H1 (cell line): ENCODE results near the gene RANBP17. TPM values are rescaled to one million over a fixed set of nuclear protein-coding genes. Genes with fewer than 3 reads are reported as not detected.

Experiments
- CTCF ChIA-PET: fragments of 300-600 bp; sonication (Branson Sonifier 250); formaldehyde crosslinking; loops from one replicate; lab custom pipeline; 2021; ENCODE audit not compliant: partially characterized antibody; lab: Charles Lee
- POLR2A ChIA-PET: fragments of 300-600 bp; sonication (Branson Sonifier 250); formaldehyde crosslinking; loops from one replicate; lab custom pipeline; 2021; ENCODE audit warnings: inconsistent platforms; ENCODE audit not compliant: partially characterized antibody; lab: Charles Lee
- DNase-seq, 2 experiments: peaks; one replicate each; pipeline versions ENCODE4 v3.0.0 to v3.0.0-alpha.2; 2010 to 2022; ENCODE audit warnings: low spot score in 2 of 2, low read depth in 1 of 2, mixed read lengths in 1 of 2
- FAIRE-seq: peaks from 2 replicates; lab custom pipeline; 2011; peaks lifted over from hg19 to GRCh38; lab: Jason Lieb, UNC
- H2AFZ ChIP-seq: 2 replicates; pipeline ENCODE4 v1.8.1; 2012; ENCODE audit warnings: low read length, inconsistent platforms
- H2AK5ac ChIP-seq: 2 replicates; pipeline ENCODE4 v1.6.1; 2013; ENCODE audit warnings: low read depth, low read length
- H2BK120ac ChIP-seq: replicated peaks from 2 replicates; pipeline ENCODE3; 2013; ENCODE audit warnings: low read depth, low read length, inconsistent platforms
- H2BK12ac ChIP-seq: 2 replicates; pipeline ENCODE4 v1.6.1; 2013; ENCODE audit warnings: low read depth, low read length
- H2BK15ac ChIP-seq: 2 replicates; pipeline ENCODE4 v1.6.1; 2013; ENCODE audit warnings: low read length
- H2BK20ac ChIP-seq: 2 replicates; pipeline ENCODE4 v1.6.1; 2013; ENCODE audit warnings: low read length
- H2BK5ac ChIP-seq: 2 replicates; pipeline ENCODE4 v1.6.1; 2013; ENCODE audit warnings: low read depth, low read length
- H3K14ac ChIP-seq: 2 replicates; pipeline ENCODE4 v1.6.1; 2013; ENCODE audit warnings: inconsistent platforms; ENCODE audit not compliant: insufficient read length
- H3K18ac ChIP-seq: 2 replicates; pipeline ENCODE4 v1.6.1; 2013; ENCODE audit warnings: low read length; ENCODE audit errors: extremely low read depth
- H3K23ac ChIP-seq: 2 replicates; pipeline ENCODE4 v1.6.1; 2013; ENCODE audit warnings: inconsistent platforms; ENCODE audit not compliant: insufficient read length
- H3K23me2 ChIP-seq: 2 replicates; pipeline ENCODE4 v1.6.1; 2013; ENCODE audit warnings: low read depth, low read length
- H3K27ac ChIP-seq: 2 replicates; pipeline ENCODE4 v1.6.1; 2011; ENCODE audit warnings: low read depth, low read length, inconsistent platforms
- H3K27me3 ChIP-seq, 4 experiments: replicated peaks in 1 of 4; 1 replicate in 1 of 4; 2 replicates in 3 of 4; pipeline versions ENCODE4 v1.6.1 to v1.8.1; 2011 to 2013; ENCODE audit warnings: low read length in 3 of 4, mild to moderate bottlenecking in 3 of 4, inconsistent platforms in 2 of 4, mixed read lengths in 2 of 4, moderate library complexity in 1 of 4; ENCODE audit not compliant: control insufficient read depth in 3 of 4, insufficient read depth in 3 of 4; ENCODE audit errors: extremely low read depth in 1 of 4
- H3K36me3 ChIP-seq, 4 experiments: 2 replicates each; pipeline versions ENCODE4 v1.6.1 to v1.8.1; 2011 to 2013; ENCODE audit warnings: mild to moderate bottlenecking in 4 of 4, low read length in 3 of 4, moderate library complexity in 2 of 4, control low read depth in 1 of 4, inconsistent platforms in 1 of 4; ENCODE audit not compliant: insufficient read depth in 4 of 4, control insufficient read depth in 2 of 4
- H3K4ac ChIP-seq: replicated peaks from 2 replicates; pipeline ENCODE3; 2013; ENCODE audit warnings: low read length, low read depth, mixed read lengths, inconsistent platforms; ENCODE audit not compliant: insufficient read length
- H3K4me1 ChIP-seq, 4 experiments: replicated peaks in 1 of 4; 1 replicate in 1 of 4; 2 replicates in 3 of 4; pipeline versions ENCODE4 v1.6.1 to v1.8.1; 2011 to 2013; ENCODE audit warnings: low read length in 3 of 4, inconsistent platforms in 2 of 4, mixed read lengths in 1 of 4; ENCODE audit not compliant: insufficient read depth in 4 of 4, control insufficient read depth in 3 of 4
- H3K4me2 ChIP-seq, 2 experiments: 2 replicates each; pipeline versions ENCODE4 v1.6.1 to v1.8.1; 2011 to 2013; ENCODE audit warnings: low read depth in 2 of 2, low read length in 2 of 2, control low read depth in 1 of 2, inconsistent platforms in 1 of 2, mild to moderate bottlenecking in 1 of 2; ENCODE audit not compliant: insufficient read depth in 1 of 2
- H3K4me3 ChIP-seq, 4 experiments: fragments of 200-600, 300-600 bp in 1 of 4; sonication (generic), shearing (Covaris generic), sonication (Bioruptor Twin) in 1 of 4; 2 replicates each; pipeline versions ENCODE4 v1.5.1 to v1.8.1; 2011 to 2016; ENCODE audit warnings: low read length in 4 of 4, low read depth in 3 of 4, control low read depth in 2 of 4, inconsistent platforms in 2 of 4, mild to moderate bottlenecking in 2 of 4, mixed read lengths in 1 of 4, moderate library complexity in 1 of 4; ENCODE audit not compliant: insufficient read depth in 2 of 4; ENCODE audit errors: extremely low read depth in 1 of 4
- H3K56ac ChIP-seq: replicated peaks from 2 replicates; pipeline ENCODE3; 2013; ENCODE audit warnings: low read depth, mild to moderate bottlenecking, mixed read lengths, low read length, inconsistent platforms; ENCODE audit not compliant: insufficient read length
- H3K79me1 ChIP-seq: 2 replicates; pipeline ENCODE4 v1.6.1; 2013; ENCODE audit warnings: low read depth, low read length, control low read depth
- H3K79me2 ChIP-seq, 2 experiments: 2 replicates each; pipeline versions ENCODE4 v1.6.1 to v1.8.1; 2012 to 2013; ENCODE audit warnings: low read length in 2 of 2, mild to moderate bottlenecking in 2 of 2, inconsistent platforms in 1 of 2; ENCODE audit not compliant: insufficient read depth in 2 of 2, control insufficient read depth in 1 of 2
- H3K9ac ChIP-seq, 4 experiments: replicated peaks in 1 of 4; 1 replicate in 1 of 4; 2 replicates in 3 of 4; pipeline versions ENCODE4 v1.6.1 to v1.8.1; 2011 to 2013; ENCODE audit warnings: low read depth in 3 of 4, low read length in 3 of 4, control low read depth in 2 of 4, mild to moderate bottlenecking in 2 of 4, moderate library complexity in 2 of 4, inconsistent platforms in 1 of 4; ENCODE audit errors: extremely low read depth in 1 of 4
- H3K9me3 ChIP-seq, 2 experiments: 2 replicates each; pipeline versions ENCODE4 v1.6.1 to v1.8.1; 2012 to 2013; ENCODE audit warnings: mild to moderate bottlenecking in 2 of 2, moderate library complexity in 2 of 2, control low read depth in 1 of 2, inconsistent platforms in 1 of 2, low read depth in 1 of 2, low read length in 1 of 2, mixed read lengths in 1 of 2; ENCODE audit not compliant: insufficient read depth in 2 of 2
- H4K20me1 ChIP-seq, 2 experiments: replicated peaks in 1 of 2; 2 replicates each; pipeline versions ENCODE3 to v1.8.1; 2011 to 2013; ENCODE audit warnings: inconsistent platforms in 2 of 2, low read length in 2 of 2, mild to moderate bottlenecking in 1 of 2; ENCODE audit not compliant: insufficient read depth in 2 of 2, control insufficient read depth in 1 of 2
- H4K5ac ChIP-seq: 2 replicates; pipeline ENCODE4 v1.6.1; 2013; ENCODE audit warnings: low read length, low read depth, mixed read lengths, inconsistent platforms; ENCODE audit not compliant: insufficient read length
- H4K8ac ChIP-seq: 2 replicates; pipeline ENCODE4 v1.8.0; 2013; ENCODE audit warnings: mild to moderate bottlenecking, moderate library complexity, low read length, inconsistent platforms; ENCODE audit not compliant: insufficient read depth; ENCODE audit errors: extremely low read depth
- H4K91ac ChIP-seq: replicated peaks from 2 replicates; pipeline ENCODE3; 2013; ENCODE audit warnings: low read length, mixed read lengths, inconsistent platforms; ENCODE audit not compliant: insufficient read length
- BACH1 ChIP-seq: IDR thresholded peaks from 2 replicates; pipeline ENCODE4 v1.6.1; 2012; ENCODE audit warnings: low read length, improper control_type of control experiment
- CEBPB ChIP-seq: IDR thresholded peaks from 2 replicates; pipeline ENCODE4 v1.6.1; 2012; ENCODE audit warnings: low read depth, low read length
- CHD2 ChIP-seq: IDR thresholded peaks from 2 replicates; pipeline ENCODE4 v1.6.1; 2012; ENCODE audit warnings: low read length, improper control_type of control experiment
- CTBP2 ChIP-seq: IDR thresholded peaks from 2 replicates; pipeline ENCODE4 v1.7.0; 2011; ENCODE audit warnings: borderline replicate concordance, mild to moderate bottlenecking, moderate library complexity, mixed read lengths, low read length; ENCODE audit not compliant: insufficient read depth, insufficient read length
- EP300 ChIP-seq, 2 experiments: IDR thresholded peaks; 1 replicate in 1 of 2; 2 replicates in 1 of 2; pipeline ENCODE4 v1.6.1; 2011 to 2012; ENCODE audit warnings: low read depth in 2 of 2, low read length in 2 of 2, mild to moderate bottlenecking in 2 of 2, borderline replicate concordance in 1 of 2, inconsistent platforms in 1 of 2, moderate library complexity in 1 of 2
- FOSL1 ChIP-seq: IDR thresholded peaks from 2 replicates; pipeline ENCODE4 v1.6.1; 2011; ENCODE audit warnings: mild to moderate bottlenecking, low read depth, low read length, moderate library complexity; ENCODE audit not compliant: insufficient read depth
- HDAC2 ChIP-seq, 2 experiments: fragments of 300-600 bp in 1 of 2; sonication (generic) in 1 of 2; IDR thresholded peaks; 2 replicates each; pipeline ENCODE4 v1.6.1; 2011 to 2012; ENCODE audit warnings: low read depth in 2 of 2, low read length in 2 of 2, mild to moderate bottlenecking in 2 of 2, moderate library complexity in 2 of 2, borderline replicate concordance in 1 of 2, inconsistent platforms in 1 of 2
- NRF1 ChIP-seq: IDR thresholded peaks from 2 replicates; pipeline ENCODE4 v1.6.1; 2011; ENCODE audit warnings: mild to moderate bottlenecking, low read depth, low read length, improper control_type of control experiment
- RBBP5 ChIP-seq: IDR thresholded peaks from 2 replicates; pipeline ENCODE4 v1.7.1; 2012; ENCODE audit warnings: low read depth, mild to moderate bottlenecking, inconsistent platforms, low read length, moderate library complexity, borderline replicate concordance
- SIRT6 ChIP-seq: IDR thresholded peaks from one replicate; pipeline ENCODE4 v1.7.1; 2012; ENCODE audit warnings: low read length, inconsistent platforms
- SIX5 ChIP-seq: IDR thresholded peaks from 2 replicates; pipeline ENCODE4 v1.6.1; 2011; ENCODE audit warnings: mild to moderate bottlenecking, low read depth, low read length
- SRF ChIP-seq: IDR thresholded peaks from 2 replicates; pipeline ENCODE4 v1.6.1; 2011; ENCODE audit warnings: mild to moderate bottlenecking, low read depth, low read length, moderate library complexity
- TCF12 ChIP-seq: IDR thresholded peaks from 2 replicates; pipeline ENCODE4 v1.6.1; 2011; ENCODE audit warnings: low read depth, mild to moderate bottlenecking, low read length
- WGBS, 2 experiments: shearing (Covaris generic) in 1 of 2; methylation state at CpG; one replicate each; pipeline versions ENCODE4 v1.1.6 to v1.1.7; 2013 to 2015; ENCODE audit warnings: low lambda C conversion rate in 2 of 2, mixed read lengths in 2 of 2, inconsistent platforms in 1 of 2, low coverage in 1 of 2, missing lambda C conversion rate in 1 of 2; ENCODE audit not compliant: insufficient replicate concordance in 2 of 2, insufficient coverage in 1 of 2, insufficient read length in 1 of 2; ENCODE audit errors: extremely low coverage in 1 of 2, missing lambda C conversion rate in 1 of 2; 5-methylcytosine and 5-hydroxymethylcytosine counted together
- polyA plus RNA-seq, 7 experiments: library from polyadenylated mRNA; depleted of rRNA in 3 of 7; stranded (reverse) in 5 of 7; unstranded in 2 of 7; fragments of >200 nt in 5 of 7; fragments of 200-250 nt in 2 of 7; gene quantifications; 1 replicate in 5 of 7; 2 replicates in 1 of 7; 4 replicates in 1 of 7; pipeline versions ENCODE4 v1.2.1 to v1.2.3, GENCODE V29; 2011 to 2013; ENCODE audit warnings: missing spikeins in 2 of 7, mixed read lengths in 2 of 7
- total RNA-seq: library from RNA; stranded (reverse); fragmentation: NEBNext Ultra II Directional; extraction: Animal tissue kit (Norgen Biotek cat#: 25700); gene quantifications from 2 replicates; pipeline ENCODE4 v1.2.1, GENCODE V29; 2021
- TF ChIP-seq, protein P1 (sequence below): IDR thresholded peaks from 2 replicates; pipeline ENCODE4 v1.6.1; 2011; ENCODE audit warnings: low read length, improper control_type of control experiment

Gene RANBP17
- total and polyA plus RNA-seq, 2 of the 8 experiments (the other 6 are each of a cell fraction or from before 2014, with no cell fraction given), result 8.6 to 21.3 TPM

DNA sequence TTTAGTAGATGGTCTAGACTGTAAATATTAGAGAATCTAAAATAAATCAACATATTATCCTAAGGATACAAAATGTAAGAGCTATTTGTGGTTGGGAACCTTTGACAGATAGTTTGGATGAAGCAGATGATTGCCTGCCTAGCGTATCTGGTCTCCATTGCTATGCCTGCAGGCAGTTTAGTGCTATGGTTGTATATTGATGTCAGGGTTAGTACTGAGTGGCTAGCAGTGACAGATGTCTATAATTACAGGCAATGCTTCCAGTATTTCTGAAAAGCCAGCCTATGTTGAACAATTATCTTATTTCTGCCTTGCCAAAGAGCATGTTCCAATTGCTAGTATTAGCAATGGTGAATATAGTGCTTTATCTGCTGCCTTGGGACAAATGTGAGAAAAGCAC, 296.0 kb downstream of the RANBP17 start:
- H3K27me3 ChIP-seq, result no peaks in the 10 kb centered on the region
- H2AFZ ChIP-seq, result no peak overlapping the region
- H2BK120ac ChIP-seq, result no peak overlapping the region
- H2BK12ac ChIP-seq, result no peak overlapping the region
- FAIRE-seq (no peak), DNase-seq (no peak)
- no peak overlapping the region for H3K27ac ChIP-seq
- no peak overlapping the region for H3K14ac ChIP-seq
- peaks cover 0 to 3% (median 0%) of the 10 kb centered on the region in 4 experiments; a peak in 1 of 7 replicates for H3K4me1 ChIP-seq
- H3K56ac ChIP-seq, result no peak overlapping the region
- no peak overlapping the region for H4K5ac ChIP-seq
- H3K18ac ChIP-seq, result no peak overlapping the region
- H2BK20ac ChIP-seq, result no peak overlapping the region
- no peak overlapping the region for H3K23ac ChIP-seq
- no peaks in the 10 kb centered on the region for H3K79me1 ChIP-seq
- no peak overlapping the region for H2BK15ac ChIP-seq
- CTCF ChIA-PET, result interaction anchor here (0.9 to 1.0 kb wide), 2 partner anchors 169 to 414 kb away, joined by 3 to 5 read pairs; no protein-coding TSS in a partner anchor
- H3K36me3 ChIP-seq, result no peaks in the 10 kb centered on the region
- peaks cover 0 to 1% of the 10 kb centered on the region in 2 experiments for H4K20me1 ChIP-seq
- POLR2A ChIA-PET, result no interaction called here
- no peak overlapping the region for H3K4ac ChIP-seq
- WGBS, 2 experiments, result 95% methylated on average over 1 of the region's 1 CpG; no CpG with 5 or more reads in 1 of the 2 experiments
- H3K4me3 ChIP-seq, result no peak overlapping the region
- H3K9me3 ChIP-seq, result no peaks in the 10 kb centered on the region
- no peak overlapping the region for H2BK5ac ChIP-seq
- H4K8ac ChIP-seq, result no peak overlapping the region
- no peak overlapping the region for H2AK5ac ChIP-seq
- H3K4me2 ChIP-seq, result no peak overlapping the region
- no peak overlapping the region for H4K91ac ChIP-seq
- no peak overlapping the region for H3K9ac ChIP-seq
- H3K23me2 ChIP-seq, result no peaks in the 10 kb centered on the region
- no peaks in the 10 kb centered on the region for H3K79me2 ChIP-seq
- no peak for TF ChIP-seq CHD2
- TF ChIP-seq EP300 (IDR thresholded peaks at IDR 0.05; ENCODE audit: borderline replicate concordance in 1 of 2, low read depth in 2 of 2, low read length in 2 of 2), result no peak
- no peak for TF ChIP-seq BACH1
- TF ChIP-seq HDAC2 (IDR thresholded peaks at IDR 0.05; ENCODE audit: borderline replicate concordance in 1 of 2, low read depth in 2 of 2, low read length in 2 of 2), result no peak
- TF ChIP-seq SIX5, result no peak
- no peak for TF ChIP-seq FOSL1
- no peak for TF ChIP-seq CEBPB
- TF ChIP-seq NRF1, result no peak
- no peak for TF ChIP-seq SIRT6
- no peak for TF ChIP-seq RBBP5
- no peak for TF ChIP-seq SRF
- TF ChIP-seq TCF12, result no peak
- no peak for TF ChIP-seq CTBP2
- TF ChIP-seq, protein P1, sequence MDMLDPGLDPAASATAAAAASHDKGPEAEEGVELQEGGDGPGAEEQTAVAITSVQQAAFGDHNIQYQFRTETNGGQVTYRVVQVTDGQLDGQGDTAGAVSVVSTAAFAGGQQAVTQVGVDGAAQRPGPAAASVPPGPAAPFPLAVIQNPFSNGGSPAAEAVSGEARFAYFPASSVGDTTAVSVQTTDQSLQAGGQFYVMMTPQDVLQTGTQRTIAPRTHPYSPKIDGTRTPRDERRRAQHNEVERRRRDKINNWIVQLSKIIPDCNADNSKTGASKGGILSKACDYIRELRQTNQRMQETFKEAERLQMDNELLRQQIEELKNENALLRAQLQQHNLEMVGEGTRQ, result no peak
